ENCODE data around the gene ZMAT5. TPM values are rescaled to one million over a fixed set of nuclear protein-coding genes. Genes with fewer than 3 reads are reported as not detected.
A peak's percentile ranks its signal among the peaks of the same experiment; 100 is the strongest.

The ZMAT5 gene
- total and polyA plus RNA-seq, 2 of the 13 experiments (the other 11 are each of a cell fraction or from before 2014, with no cell fraction given): 20.7 to 27.8 TPM

GRCh38 chr22:29733362-29734201 lies 33.2 kb downstream of the ZMAT5 start:
- H3K4me2 ChIP-seq (ENCODE audit: low read depth, low read length): no peak overlapping the region
- in situ Hi-C loops (cut with HindIII; ENCODE audit: extremely low pct_ligation_motif_present, low pct_unique_long_range_greater_than_20kb) (no loop called here), intact Hi-C loops (cut with micrococcal nuclease; ENCODE audit: unreplicated experiment) (no loop called here)
- ChIA-PET CTCF (ENCODE audit: low intra/inter-chr PET ratio, low total read pairs) (no interaction called here), POLR2A (no interaction called here)
- ATAC-seq (no peak), DNase-seq (ENCODE audit: low spot score) (no peak), FAIRE-seq (no peak)
- TF ChIP-seq ZNF3 (CRISPR knock-in tag; IDR thresholded peaks at IDR 0.05) (no peak), SKI (IDR thresholded peaks at IDR 0.05; ENCODE audit: partially characterized antibody) (no peak), HMGA1 (CRISPR knock-in tag; conservative IDR thresholded peaks at IDR 0.05) (no peak), ZMYM4 (CRISPR knock-in tag; IDR thresholded peaks at IDR 0.05) (no peak)
- BruUV-seq (replicated peaks): no TSS peak
- H3K4me3 ChIP-seq (replicated peaks in 1 of 3; ENCODE audit: insufficient read depth in 1 of 3, low read depth in 2 of 3, low read length in 3 of 3): no peak overlapping the region
- H3K36me3 ChIP-seq (replicated peaks in 1 of 2; ENCODE audit: control insufficient read depth in 1 of 2, insufficient read depth in 2 of 2, low read length in 2 of 2): peaks cover 3 to 6% of the 10 kb centered on the region in 2 experiments; a peak in 3 of 5 replicates
- H2AFZ ChIP-seq (ENCODE audit: low read length): no peak overlapping the region
- H4K20me1 ChIP-seq (ENCODE audit: insufficient read depth, low read length): no peaks in the 10 kb centered on the region
- no peaks in the 10 kb centered on the region for H3K27me3 ChIP-seq (ENCODE audit: control insufficient read depth in 1 of 2, insufficient read depth in 2 of 2, low read length in 2 of 2)
- H3K9me3 ChIP-seq (ENCODE audit: low read length): no peaks in the 10 kb centered on the region
- no peak overlapping the region for H3K9ac ChIP-seq (ENCODE audit: insufficient read depth, low read depth, low read length)
- 0 out of 2 replicates have a peak, but pooled peaks cover 7% of the 10 kb centered on the region for H3K4me1 ChIP-seq (ENCODE audit: insufficient read depth, low read length)
- WGBS (ENCODE audit: low lambda C conversion rate): 95% methylated on average over 10 of the region's 19 CpGs
- H3K27ac ChIP-seq (ENCODE audit: extremely low read length, insufficient read depth, low read length): no peak overlapping the region
- H3K79me2 ChIP-seq (ENCODE audit: insufficient read depth, low read length): no peaks in the 10 kb centered on the region

- no peak for DNase-seq (ENCODE audit: low spot score)
- Histone ChIP-seq H3K4me1 (ENCODE audit: insufficient read depth, low read length) (0 out of 2 replicates have a peak, but pooled peaks cover 7% of the 10 kb centered on the region), H3K27ac (ENCODE audit: extremely low read length, insufficient read depth, low read length) (no peak overlapping the region), H3K4me2 (ENCODE audit: low read depth, low read length) (no peak overlapping the region), H3K9me3 (ENCODE audit: low read length) (no peaks in the 10 kb centered on the region), H3K4me3 (replicated peaks in 1 of 3; ENCODE audit: insufficient read depth in 1 of 3, low read depth in 2 of 3, low read length in 3 of 3) (no peak overlapping the region), H3K9ac (ENCODE audit: insufficient read depth, low read depth, low read length) (no peak overlapping the region), H3K27me3 (ENCODE audit: control insufficient read depth in 1 of 2, insufficient read depth in 2 of 2, low read length in 2 of 2) (no peaks in the 10 kb centered on the region), H3K36me3 (replicated peaks in 1 of 2; ENCODE audit: control insufficient read depth in 1 of 2, insufficient read depth in 2 of 2, low read length in 2 of 2) (peaks cover 1 to 3% of the 10 kb centered on the region in 2 experiments; a peak in 2 of 5 replicates), H3K79me2 (ENCODE audit: insufficient read depth, low read length) (no peaks in the 10 kb centered on the region), H4K20me1 (ENCODE audit: insufficient read depth, low read length) (no peaks in the 10 kb centered on the region), H2AFZ (ENCODE audit: low read length) (no peak overlapping the region)
- no peak for ATAC-seq
- POLR2A ChIA-PET: interaction anchor here (0.6 kb wide), 1 partner anchor 22 kb away, joined by 3 read pairs; no protein-coding TSS in a partner anchor
- BruUV-seq (replicated peaks): no TSS peak
- TF ChIP-seq ZNF629 (CRISPR knock-in tag; conservative IDR thresholded peaks at IDR 0.05): peak; percentile 37; the same call in 1 of the 2 replicates
- TF ChIP-seq CREBL2 (CRISPR knock-in tag; IDR thresholded peaks at IDR 0.05; ENCODE audit: borderline replicate concordance): no peak
- FAIRE-seq: no peak
- WGBS (ENCODE audit: low lambda C conversion rate): 98% methylated on average over 6 of the region's 6 CpGs
- intact Hi-C loops (cut with micrococcal nuclease; ENCODE audit: unreplicated experiment) (no loop called here), in situ Hi-C loops (cut with HindIII; ENCODE audit: extremely low pct_ligation_motif_present, low pct_unique_long_range_greater_than_20kb) (no loop called here)
- CTCF ChIA-PET (ENCODE audit: low intra/inter-chr PET ratio, low total read pairs): no interaction called here
Measured at GRCh38 chr22:29732883-29733282, 33.9 kb downstream of the ZMAT5 start.
